WTC11 (cell line): ENCODE data around the gene DAB2. TPM values are rescaled to one million over a fixed set of nuclear protein-coding genes. Genes with fewer than 3 reads are reported as not detected.

ENCODE experiments used
- ATAC-seq: fragments of 200-7000 bp; cut with Tn5 transposase; 2 replicates; pipeline ENCODE4 v1.10.0; 2021; ENCODE audit warnings: mild to moderate bottlenecking, moderate library complexity
- CTCF ChIA-PET: fragments of 300-600 bp; sonication (Branson Sonifier 250); formaldehyde crosslinking; loops from one replicate; lab custom pipeline; 2021; ENCODE audit warnings: antibody characterized with exemption; lab: Charles Lee
- POLR2A ChIA-PET: fragments of 350-600 bp; sonication (Branson Sonifier 250); formaldehyde crosslinking; loops from one replicate; lab custom pipeline; 2021; ENCODE audit warnings: antibody characterized with exemption; lab: Charles Lee
- DNase-seq: peaks from one replicate; pipeline ENCODE4 v3.0.0; 2021; ENCODE audit warnings: low spot score
- H3K27ac Mint-ChIP-seq: 2 replicates; pipeline ENCODE4 v1.8.0; 2021; ENCODE audit warnings: mixed read lengths
- H3K27me3 Mint-ChIP-seq: 2 replicates; pipeline ENCODE4 v1.8.0; 2021; ENCODE audit warnings: low read depth, mild to moderate bottlenecking, moderate library complexity, mixed read lengths
- H3K36me3 Mint-ChIP-seq: 2 replicates; pipeline ENCODE4 v1.8.0; 2021; ENCODE audit warnings: mixed read lengths
- H3K4me1 Mint-ChIP-seq: 2 replicates; pipeline ENCODE4 v1.8.0; 2022; ENCODE audit warnings: mixed read lengths
- H3K4me3 Mint-ChIP-seq: 2 replicates; pipeline ENCODE4 v1.8.0; 2021; ENCODE audit warnings: mild to moderate bottlenecking, moderate library complexity, mixed read lengths
- H3K9me3 Mint-ChIP-seq: 2 replicates; pipeline ENCODE4 v1.8.0; 2021; ENCODE audit warnings: mixed read lengths
- AR ChIP-seq: fragments of 250-450 bp; sonication (Bioruptor Pico); IDR thresholded peaks from 2 replicates; pipeline ENCODE4 v1.9.0; 2021; ENCODE audit warnings: mild to moderate bottlenecking
- ARID4B ChIP-seq: sonication (generic); formaldehyde crosslinking; IDR thresholded peaks from 2 replicates; pipeline ENCODE4 v1.8.0; 2023; ENCODE audit warnings: missing genetic modification reagents, mild to moderate bottlenecking, borderline replicate concordance
- ATF3 ChIP-seq: sonication (generic); formaldehyde crosslinking; conservative IDR thresholded peaks from 2 replicates; pipeline ENCODE4 v1.8.1; 2022; ENCODE audit warnings: mild to moderate bottlenecking, missing genetic modification reagents
- E2F1 ChIP-seq: sonication (generic); formaldehyde crosslinking; IDR thresholded peaks from 2 replicates; pipeline ENCODE4 v1.8.0; 2022; ENCODE audit warnings: mild to moderate bottlenecking, missing genetic modification reagents
- ELF4 ChIP-seq: sonication (generic); formaldehyde crosslinking; IDR thresholded peaks from 2 replicates; pipeline ENCODE4 v1.8.1; 2022; ENCODE audit warnings: low read depth, mild to moderate bottlenecking, moderate library complexity, missing genetic modification reagents
- FOXK1 ChIP-seq: sonication (generic); formaldehyde crosslinking; IDR thresholded peaks from 2 replicates; pipeline ENCODE4 v1.8.0; 2022; ENCODE audit warnings: mild to moderate bottlenecking, moderate library complexity, missing genetic modification reagents
- GABPB1 ChIP-seq: sonication (generic); formaldehyde crosslinking; IDR thresholded peaks from 2 replicates; pipeline ENCODE4 v1.8.1; 2023; ENCODE audit warnings: mild to moderate bottlenecking, missing genetic modification reagents
- HMGXB4 ChIP-seq: sonication (generic); formaldehyde crosslinking; IDR thresholded peaks from 2 replicates; pipeline ENCODE4 v1.8.1; 2023; ENCODE audit warnings: mild to moderate bottlenecking, moderate library complexity, missing genetic modification reagents
- IRF2 ChIP-seq: sonication (generic); formaldehyde crosslinking; IDR thresholded peaks from 2 replicates; pipeline ENCODE4 v1.8.0; 2022; ENCODE audit warnings: low read depth, missing genetic modification reagents, borderline replicate concordance
- JUN ChIP-seq: sonication (generic); formaldehyde crosslinking; IDR thresholded peaks from 2 replicates; pipeline ENCODE4 v1.8.0; 2023; ENCODE audit warnings: mild to moderate bottlenecking, missing genetic modification reagents
- KAT7 ChIP-seq: sonication (generic); formaldehyde crosslinking; IDR thresholded peaks from 2 replicates; pipeline ENCODE4 v1.8.1; 2023; ENCODE audit warnings: missing genetic modification reagents, mild to moderate bottlenecking, borderline replicate concordance
- NR3C1 ChIP-seq: sonication (generic); formaldehyde crosslinking; conservative IDR thresholded peaks from 2 replicates; pipeline ENCODE4 v1.8.1; 2023; ENCODE audit warnings: low read depth, mild to moderate bottlenecking, missing genetic modification reagents
- PRRX2 ChIP-seq: fragments of 250-450 bp; sonication (Bioruptor Pico); IDR thresholded peaks from 2 replicates; pipeline ENCODE4 v1.8.0; 2021; ENCODE audit warnings: mild to moderate bottlenecking
- RELA ChIP-seq: sonication (generic); formaldehyde crosslinking; IDR thresholded peaks from 2 replicates; pipeline ENCODE4 v1.8.1; 2022; ENCODE audit warnings: missing genetic modification reagents, mild to moderate bottlenecking, borderline replicate concordance
- SOX15 ChIP-seq: fragments of 250-450 bp; sonication (Bioruptor Pico); IDR thresholded peaks from 2 replicates; pipeline ENCODE4 v1.9.0; 2021; ENCODE audit warnings: mild to moderate bottlenecking
- STAT6 ChIP-seq: sonication (generic); formaldehyde crosslinking; conservative IDR thresholded peaks from 2 replicates; pipeline ENCODE4 v1.8.1; 2023; ENCODE audit warnings: mild to moderate bottlenecking, low read depth, missing genetic modification reagents, moderate library complexity
- TEAD1 ChIP-seq: sonication (generic); formaldehyde crosslinking; IDR thresholded peaks from 2 replicates; pipeline ENCODE4 v1.8.0; 2022; ENCODE audit warnings: mild to moderate bottlenecking, missing genetic modification reagents
- TEAD4 ChIP-seq: sonication (generic); formaldehyde crosslinking; IDR thresholded peaks from 2 replicates; pipeline ENCODE4 v1.8.0; 2022; ENCODE audit warnings: mild to moderate bottlenecking, missing genetic modification reagents
- ZNF219 ChIP-seq: sonication (generic); formaldehyde crosslinking; IDR thresholded peaks from 2 replicates; pipeline ENCODE4 v1.8.0; 2023; ENCODE audit warnings: missing genetic modification reagents, mild to moderate bottlenecking, borderline replicate concordance
- ZNF396 ChIP-seq: fragments of 250-450 bp; sonication (Bioruptor Pico); IDR thresholded peaks from 2 replicates; pipeline ENCODE4 v1.8.0; 2021; ENCODE audit warnings: mild to moderate bottlenecking, moderate library complexity, borderline replicate concordance
- ZNF423 ChIP-seq: fragments of 250-450 bp; sonication (Bioruptor Pico); IDR thresholded peaks from 2 replicates; pipeline ENCODE4 v2.1.2; 2022; ENCODE audit warnings: mild to moderate bottlenecking, moderate library complexity
- total RNA-seq: library from RNA; stranded (reverse); gene quantifications from 3 replicates; pipeline ENCODE4 v1.2.3, GENCODE V29; 2021
- TF ChIP-seq, protein P1 (sequence below): sonication (generic); formaldehyde crosslinking; IDR thresholded peaks from 2 replicates; pipeline ENCODE4 v1.8.1; 2023; ENCODE audit warnings: mild to moderate bottlenecking, missing genetic modification reagents, moderate library complexity

The DAB2 gene
- total RNA-seq, 1 experiment from 2014 or later = 7.2 TPM

GRCh38 chr5:39409033-39409432, 15.7 kb downstream of the DAB2 start:
- H3K4me1 Mint-ChIP-seq = peaks cover 20% of the 10 kb centered on the region
- CTCF ChIA-PET = no interaction called here
- DNase-seq = no peak
- no peak overlapping the region for H3K4me3 Mint-ChIP-seq
- TF ChIP-seq GABPB1 (no peak), RELA (CRISPR knock-in tag) (no peak), ZNF396 (CRISPR knock-in tag) (no peak), NR3C1 (no peak), FOXK1 (no peak), STAT6 (no peak), ZNF423 (CRISPR knock-in tag) (no peak), ELF4 (CRISPR knock-in tag) (no peak), IRF2 (no peak), TEAD1 (CRISPR knock-in tag) (no peak), SOX15 (CRISPR knock-in tag) (no peak)
- TF ChIP-seq, all 79 proteins: peak for 0
- POLR2A ChIA-PET = no interaction called here
- no peak for ATAC-seq
- Mint-ChIP-seq H3K27me3 (no peaks in the 10 kb centered on the region; the same call in 1 of the 2 replicates), H3K9me3 (no peaks in the 10 kb centered on the region), H3K27ac (no peak overlapping the region), H3K36me3 (no peaks in the 10 kb centered on the region)

DNA sequence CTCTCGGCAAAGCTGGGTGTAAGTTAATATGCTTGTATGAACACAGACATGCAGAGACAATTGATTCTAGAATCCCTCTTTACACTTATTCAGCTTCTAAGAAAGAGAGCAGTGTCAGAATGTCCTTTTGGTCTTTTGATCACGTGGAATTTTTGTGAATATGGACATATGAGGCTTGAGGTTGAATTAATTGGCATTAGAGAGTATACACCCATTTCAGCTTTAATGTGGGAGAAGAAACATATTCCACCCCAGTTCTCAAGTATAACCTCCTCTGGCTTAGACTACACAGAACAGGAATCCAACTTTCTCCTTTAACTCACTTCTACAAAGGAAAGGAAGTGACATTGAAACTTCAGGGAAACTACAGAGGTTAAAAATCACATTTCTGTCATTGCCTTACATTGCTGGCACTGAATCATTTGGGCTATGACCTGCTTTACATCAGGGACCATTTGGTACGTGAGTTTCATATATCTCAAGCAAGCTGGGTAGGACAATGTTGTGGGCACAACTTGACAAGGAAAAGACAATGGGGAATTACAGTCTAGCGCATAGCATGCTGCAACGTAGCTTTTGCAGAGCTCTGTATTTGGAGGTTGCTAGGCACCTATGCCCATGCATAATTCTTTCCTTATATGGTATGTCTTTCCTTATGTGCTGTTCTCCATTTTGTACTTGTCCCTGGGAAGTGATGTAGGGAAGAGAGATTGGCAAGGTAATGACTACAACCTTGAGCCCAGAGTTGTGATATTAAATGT, 19.5 kb downstream of the DAB2 start:
- H3K27ac Mint-ChIP-seq = no peak overlapping the region
- ChIA-PET CTCF (no interaction called here), POLR2A (no interaction called here)
- DNase-seq (no peak), ATAC-seq (peak; percentile 63)
- H3K9me3 Mint-ChIP-seq = no peaks in the 10 kb centered on the region
- peaks cover 10% of the 10 kb centered on the region; the same call in 1 of the 2 replicates for H3K4me1 Mint-ChIP-seq
- H3K36me3 Mint-ChIP-seq = no peaks in the 10 kb centered on the region
- no peaks in the 10 kb centered on the region for H3K27me3 Mint-ChIP-seq
- H3K4me3 Mint-ChIP-seq = no peak overlapping the region
- TF ChIP-seq AR (CRISPR knock-in tag) (no peak), HMGXB4 (CRISPR knock-in tag) (no peak), JUN (CRISPR knock-in tag) (no peak), E2F1 (CRISPR knock-in tag) (no peak), TEAD4 (no peak), ATF3 (no peak), ARID4B (CRISPR knock-in tag) (no peak), ZNF219 (CRISPR knock-in tag) (no peak), KAT7 (no peak), PRRX2 (CRISPR knock-in tag) (no peak)
- TF ChIP-seq, protein P1, sequence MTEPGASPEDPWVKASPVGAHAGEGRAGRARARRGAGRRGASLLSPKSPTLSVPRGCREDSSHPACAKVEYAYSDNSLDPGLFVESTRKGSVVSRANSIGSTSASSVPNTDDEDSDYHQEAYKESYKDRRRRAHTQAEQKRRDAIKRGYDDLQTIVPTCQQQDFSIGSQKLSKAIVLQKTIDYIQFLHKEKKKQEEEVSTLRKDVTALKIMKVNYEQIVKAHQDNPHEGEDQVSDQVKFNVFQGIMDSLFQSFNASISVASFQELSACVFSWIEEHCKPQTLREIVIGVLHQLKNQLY (CRISPR knock-in tag) = no peak
